HepG2 (cell line): Measurements from ENCODE around the gene KDM2B. TPM values are rescaled to one million over a fixed set of nuclear protein-coding genes. Genes with fewer than 3 reads are reported as not detected.

Experiments
- ATF1 ChIP-seq: IDR thresholded peaks from 2 replicates; pipeline ENCODE4 v1.6.1; 2016; ENCODE audit warnings: mild to moderate bottlenecking, control low read depth
- CBX1 ChIP-seq: IDR thresholded peaks from one replicate; pipeline ENCODE4 v1.6.1; 2016; ENCODE audit warnings: antibody characterized with exemption, low read depth
- CBX5 ChIP-seq: sonication (generic); formaldehyde crosslinking; IDR thresholded peaks from 2 replicates; pipeline ENCODE4 v1.4.0; 2020; ENCODE audit warnings: missing genetic modification reagents, borderline replicate concordance
- ESRRA ChIP-seq: sonication (generic); formaldehyde crosslinking; IDR thresholded peaks from 2 replicates; pipeline ENCODE4 v1.5.1; 2020; ENCODE audit warnings: mild to moderate bottlenecking, low read depth, missing genetic modification reagents
- ETV6 ChIP-seq: sonication (generic); formaldehyde crosslinking; conservative IDR thresholded peaks from 2 replicates; pipeline ENCODE4 v1.4.0; 2020; ENCODE audit warnings: missing genetic modification reagents
- HMG20A ChIP-seq: IDR thresholded peaks from 2 replicates; pipeline ENCODE4 v1.6.1; 2016; ENCODE audit warnings: borderline replicate concordance
- IRF9 ChIP-seq: sonication (generic); formaldehyde crosslinking; IDR thresholded peaks from 2 replicates; pipeline ENCODE4 v1.8.0; 2022; ENCODE audit warnings: missing genetic modification reagents, mild to moderate bottlenecking, borderline replicate concordance
- NFKBIZ ChIP-seq: IDR thresholded peaks from 2 replicates; pipeline ENCODE4 v1.6.1; 2018; ENCODE audit warnings: missing genetic modification reagents, missing compliant biosample characterization
- RBAK ChIP-seq: sonication (generic); formaldehyde crosslinking; IDR thresholded peaks from 2 replicates; pipeline ENCODE4 v1.5.1; 2020; ENCODE audit warnings: mild to moderate bottlenecking, missing genetic modification reagents
- SRY ChIP-seq: sonication (generic); formaldehyde crosslinking; IDR thresholded peaks from 2 replicates; pipeline ENCODE4 v1.8.0; 2022; ENCODE audit warnings: mild to moderate bottlenecking, missing genetic modification reagents
- TP53 ChIP-seq: sonication (generic); formaldehyde crosslinking; conservative IDR thresholded peaks from 2 replicates; pipeline ENCODE4 v1.4.0; 2020; ENCODE audit warnings: missing genetic modification reagents
- TSC22D2 ChIP-seq: sonication (generic); formaldehyde crosslinking; IDR thresholded peaks from 2 replicates; pipeline ENCODE4 v1.5.1; 2020; ENCODE audit warnings: missing genetic modification reagents, mild to moderate bottlenecking, borderline replicate concordance
- ZBTB2 ChIP-seq: sonication (generic); formaldehyde crosslinking; IDR thresholded peaks from 2 replicates; pipeline ENCODE4 v1.8.0; 2022; ENCODE audit warnings: low read depth, missing genetic modification reagents
- ZNF367 ChIP-seq: sonication (generic); formaldehyde crosslinking; IDR thresholded peaks from 2 replicates; pipeline ENCODE4 v1.4.0; 2020; ENCODE audit warnings: missing genetic modification reagents, borderline replicate concordance
- ZNF557 ChIP-seq: sonication (generic); formaldehyde crosslinking; IDR thresholded peaks from 2 replicates; pipeline ENCODE4 v1.4.0; 2020; ENCODE audit warnings: missing genetic modification reagents
- ZNF567 ChIP-seq: sonication (generic); formaldehyde crosslinking; IDR thresholded peaks from 2 replicates; pipeline ENCODE4 v1.8.1; 2023; ENCODE audit warnings: mild to moderate bottlenecking, missing genetic modification reagents, borderline replicate concordance
- ZNF710 ChIP-seq: sonication (generic); formaldehyde crosslinking; IDR thresholded peaks from 2 replicates; pipeline ENCODE4 v1.5.0; 2020; ENCODE audit warnings: mild to moderate bottlenecking, missing genetic modification reagents, borderline replicate concordance
- polyA plus RNA-seq, 8 experiments: library from polyadenylated mRNA; depleted of rRNA in 3 of 8; stranded (reverse) in 7 of 8; unstranded in 1 of 8; fragments of >200 nt; fragmentation: Illumina TruSeq in 4 of 8; extraction: Trizol in 4 of 8; gene quantifications; 2 replicates each; pipeline versions ENCODE4 v1.2.1 to v1.2.3, GENCODE V29; 2011 to 2016; ENCODE audit warnings: low read depth in 4 of 8, missing spikeins in 1 of 8, mixed read lengths in 1 of 8; ENCODE audit not compliant: insufficient read depth in 1 of 8
- total RNA-seq, 5 experiments: library from RNA; depleted of rRNA; stranded (reverse); fragments of >200 nt; fragmentation: Illumina TruSeq; extraction: Trizol; gene quantifications; 2 replicates each; pipeline ENCODE4 v1.2.3, GENCODE V29; 2016; ENCODE audit warnings: low read depth in 1 of 5

The KDM2B gene
- total and polyA plus RNA-seq, 2 of the 13 experiments (the other 11 are each of a cell fraction or from before 2014, with no cell fraction given) = 17.5 to 26.1 TPM

- TF ChIP-seq SRY (CRISPR knock-in tag) = peak; percentile 90; the same call in 1 of the 2 replicates
- peak; percentile 73 for TF ChIP-seq ESRRA (CRISPR knock-in tag)
- TF ChIP-seq HMG20A = peak; percentile 15; the same call in 1 of the 2 replicates
- peak; percentile 62 for TF ChIP-seq CBX1
- peak; percentile 70; the same call in 1 of the 2 replicates for TF ChIP-seq ZBTB2 (CRISPR knock-in tag)
- TF ChIP-seq ATF1 = no peak
- TF ChIP-seq IRF9 (CRISPR knock-in tag) = peak; percentile 89
- TF ChIP-seq NFKBIZ (CRISPR knock-in tag) = peak; percentile 30; the same call in 1 of the 2 replicates
- no peak for TF ChIP-seq ETV6
- TF ChIP-seq ZNF710 = peak; percentile 87
- no peak for TF ChIP-seq RBAK
- TF ChIP-seq ZNF557 (CRISPR knock-in tag) = peak; percentile 43; the same call in 1 of the 2 replicates
- no peak for TF ChIP-seq ZNF567 (CRISPR knock-in tag)
- TF ChIP-seq CBX5 (CRISPR knock-in tag) = no peak
- TF ChIP-seq ZNF367 (CRISPR knock-in tag) = peak; percentile 81; the same call in 1 of the 2 replicates
- no peak for TF ChIP-seq TP53 (CRISPR knock-in tag)
- TF ChIP-seq TSC22D2 (CRISPR knock-in tag) = peak; percentile 90; the same call in 1 of the 2 replicates
- TF ChIP-seq, all 625 proteins: peak for 319
Observed at GRCh38 chr12:121536899-121537813, 43.7 kb downstream of the KDM2B start (continued).
